Activated CD4-positive, CD25-positive, alpha-beta regulatory T cell treated with anti-CD3 and anti-CD28 coated beads, Interleukin-2, amount 50 U/mL, for 24 hours (primary cell): Measurements from ENCODE around the gene SCCPDH.
"Not testable (repeated sequence)": the region's sequence is repeated elsewhere in the genome, so short reads cannot be mapped to it uniquely, and the experiment has no call there.

Experiments used
- ATAC-seq, 2 donors: fragments of 150-1000 bp; cut with Tn5 transposase; one replicate each; pipeline ENCODE4 v1.10.0; 2021; ENCODE audit warnings: mild to moderate bottlenecking in 1 of 2, moderate library complexity in 1 of 2

SCCPDH gene

DNA sequence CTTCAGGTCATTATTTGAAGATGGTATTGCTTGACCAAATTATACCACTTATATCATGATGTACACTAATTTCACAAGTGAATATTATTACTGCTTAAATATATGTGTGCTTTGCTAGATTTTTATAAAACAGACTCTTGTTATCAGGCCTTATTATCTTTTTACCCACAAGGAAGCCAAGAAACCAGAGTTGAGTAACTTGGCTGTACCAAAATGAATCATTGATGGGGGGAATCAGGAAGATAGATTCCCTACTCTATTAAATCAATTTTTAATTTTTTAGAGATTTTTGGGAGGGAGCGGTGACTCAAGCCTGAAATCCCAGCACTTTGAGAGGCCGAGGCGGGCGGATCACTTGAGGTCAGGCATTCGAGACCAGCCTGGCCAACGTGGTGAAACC, 16.0 kb upstream of the SCCPDH start:
- no peak for ATAC-seq

DNA sequence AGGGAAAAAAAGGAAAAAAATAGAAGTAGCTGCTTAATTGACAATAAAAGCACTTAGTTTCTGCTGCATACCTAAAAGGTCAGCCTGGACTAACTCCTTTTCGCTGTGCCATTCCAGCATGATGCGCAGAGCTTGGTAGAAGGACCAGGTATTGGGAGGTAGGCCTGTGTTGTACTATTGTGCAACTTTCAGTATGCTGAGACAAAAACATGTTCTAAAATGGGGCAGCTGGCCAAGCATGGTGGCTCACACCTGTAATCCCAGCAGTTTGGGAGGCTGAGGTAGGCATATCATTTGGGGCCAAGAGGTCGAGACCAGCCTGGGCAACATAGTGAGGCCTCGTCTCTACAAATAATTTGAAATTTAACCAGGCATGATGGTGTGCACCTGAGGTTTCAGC, 15.0 kb upstream of the SCCPDH start:
- no peak for ATAC-seq

DNA sequence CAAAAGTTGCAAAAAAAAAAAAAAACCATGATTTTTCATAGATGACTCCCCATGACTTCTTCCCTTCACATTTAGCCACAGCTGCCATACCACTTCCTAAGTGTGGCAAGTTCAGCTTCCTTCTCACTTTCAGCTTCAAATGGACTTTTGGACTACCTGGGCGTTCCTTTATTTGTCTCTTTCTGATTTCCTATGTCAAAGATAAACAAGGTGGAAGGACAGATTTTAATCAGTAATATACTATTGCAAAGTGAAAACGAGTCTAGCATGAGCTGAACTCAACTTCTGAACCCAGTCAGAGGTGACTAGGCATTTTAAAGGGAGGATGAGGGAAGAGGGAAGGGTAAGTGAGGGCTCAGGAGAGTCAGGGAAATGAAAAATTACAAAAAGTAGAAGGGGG, 14.4 kb upstream of the SCCPDH start:
- ATAC-seq = no peak

DNA sequence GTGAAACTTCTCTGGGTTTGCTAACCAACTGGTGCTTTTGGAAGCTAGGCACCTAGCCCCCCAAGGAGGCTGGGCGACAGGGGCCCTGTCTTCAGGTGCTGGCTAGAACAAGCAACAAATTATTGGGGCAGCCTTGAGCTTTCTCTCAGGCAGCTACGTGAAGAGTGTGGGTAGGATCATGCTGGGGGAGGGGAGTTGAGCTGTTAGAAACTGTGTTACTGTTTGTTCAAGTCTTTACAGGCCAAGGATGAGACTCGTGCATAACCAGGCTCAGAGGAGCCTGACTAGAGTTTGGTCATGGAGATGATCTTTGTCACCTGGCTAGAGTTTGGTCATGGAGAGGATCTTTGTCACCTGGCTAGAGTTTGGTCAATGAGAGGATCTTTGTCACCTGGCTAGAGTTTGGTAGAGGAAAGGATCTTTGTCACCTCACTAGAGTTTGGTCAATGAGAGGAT, 12.6 kb upstream of the SCCPDH start:
- no peak for ATAC-seq

DNA sequence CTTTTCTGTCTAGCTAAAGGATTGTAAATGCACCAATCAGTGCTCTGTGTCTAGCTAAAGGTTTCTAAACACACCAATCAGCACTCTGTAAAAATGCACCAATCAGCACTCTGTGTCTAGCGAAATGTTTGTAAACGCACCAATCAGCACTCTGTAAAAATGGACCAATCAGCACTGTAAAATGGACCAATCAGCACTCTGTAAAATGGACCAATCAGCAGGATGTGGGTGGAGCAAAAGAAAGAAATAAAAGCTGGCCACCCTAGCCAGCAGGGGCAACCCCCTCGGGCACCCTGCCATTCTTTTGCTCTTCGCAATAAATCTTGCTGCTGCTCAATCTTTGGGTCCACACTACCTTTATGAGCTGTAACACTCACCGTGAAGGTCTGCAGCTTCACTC, 11.8 kb upstream of the SCCPDH start:
- ATAC-seq = not testable (repeated sequence)

DNA sequence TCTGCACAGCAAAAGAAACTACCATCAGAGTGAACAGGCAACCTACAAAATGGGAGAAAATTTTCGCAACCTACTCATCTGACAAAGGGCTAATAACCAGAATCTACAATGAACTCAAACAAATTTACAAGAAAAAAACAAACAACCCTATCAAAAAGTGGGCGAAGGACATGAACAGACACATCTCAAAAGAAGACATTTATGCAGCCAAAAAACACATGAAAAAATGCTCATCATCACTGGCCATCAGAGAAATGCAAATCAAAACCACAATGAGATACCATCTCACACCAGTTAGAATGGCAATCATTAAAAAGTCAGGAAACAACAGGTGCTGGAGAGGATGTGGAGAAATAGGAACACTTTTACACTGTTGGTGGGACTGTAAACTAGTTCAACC, 4.8 kb upstream of the SCCPDH start:
- ATAC-seq = not testable (repeated sequence)

DNA sequence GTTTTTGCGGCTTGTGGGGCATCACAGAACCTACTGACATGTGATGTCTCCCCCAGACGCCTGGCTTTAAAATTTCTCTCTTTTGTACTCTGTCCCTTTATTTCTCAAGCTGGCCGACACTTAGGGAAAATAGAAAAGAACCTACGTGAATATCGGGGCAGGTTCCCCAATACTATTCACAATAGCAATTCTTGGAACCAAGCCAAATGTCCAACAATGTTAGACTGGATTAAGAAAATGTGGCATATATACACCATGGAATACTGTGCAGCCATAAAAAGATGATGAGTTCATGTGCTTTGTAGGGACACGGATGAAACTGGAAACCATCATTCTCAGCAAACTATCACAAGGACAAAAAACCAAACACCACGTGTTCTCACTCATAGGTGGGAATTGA, 3.4 kb upstream of the SCCPDH start:
- ATAC-seq = not testable (repeated sequence)

DNA sequence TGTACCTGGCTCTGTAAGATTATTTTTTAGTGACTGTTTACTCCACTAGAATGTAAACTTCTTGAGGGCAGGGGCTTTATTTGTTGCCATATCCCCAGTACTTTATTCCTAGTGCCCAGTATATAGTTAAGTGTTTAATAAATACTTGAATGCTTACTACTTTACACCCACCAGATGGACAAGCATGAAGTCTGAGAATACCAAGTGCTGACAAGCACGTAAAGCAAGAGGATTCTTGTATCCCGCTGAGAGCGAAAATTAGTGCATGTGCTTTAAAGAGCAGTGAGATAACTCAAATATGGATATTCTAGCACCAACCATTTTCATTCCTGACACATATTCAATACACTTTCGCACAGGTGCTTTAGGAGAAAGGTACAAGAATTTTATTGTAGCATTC, 1.5 kb upstream of the SCCPDH start:
- ATAC-seq = no peak

DNA sequence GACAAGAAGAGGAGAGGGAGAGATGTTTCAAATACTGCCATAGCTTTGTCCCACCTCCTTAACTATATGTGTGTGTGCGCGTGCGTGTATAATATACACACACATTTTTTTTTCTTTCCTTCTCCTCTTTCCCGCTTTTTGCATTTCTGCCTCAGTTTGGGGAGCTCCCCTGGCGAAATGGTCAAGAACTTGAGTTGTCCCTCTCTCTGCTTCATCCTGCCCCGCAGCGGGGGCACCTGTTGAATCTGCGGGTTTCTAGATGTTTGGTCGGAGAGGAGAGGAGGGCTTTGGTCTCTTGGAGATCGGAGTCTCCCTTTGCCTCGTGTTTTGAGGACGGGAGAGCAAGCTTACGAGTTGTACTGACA, 504 bp downstream of the SCCPDH start:
- no peak for ATAC-seq

DNA sequence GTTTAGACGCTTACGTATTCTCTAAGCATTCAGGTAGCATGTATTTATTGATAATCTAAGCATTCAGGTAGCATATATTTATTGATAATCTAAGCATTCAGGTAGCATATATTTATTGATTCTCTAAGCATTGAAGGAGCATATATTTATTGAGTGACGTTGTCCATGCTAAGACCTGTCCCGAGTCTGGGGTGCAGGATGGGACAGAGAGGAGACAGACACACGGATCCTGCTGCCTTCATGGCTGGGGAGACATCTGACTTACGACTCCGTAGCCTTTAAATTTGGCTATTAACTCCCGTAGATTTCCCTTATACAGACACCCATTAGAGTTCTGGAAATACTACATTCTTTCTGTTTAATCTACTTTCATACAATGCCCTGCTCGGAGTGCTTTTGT, 982 bp downstream of the SCCPDH start:
- ATAC-seq = no peak

DNA sequence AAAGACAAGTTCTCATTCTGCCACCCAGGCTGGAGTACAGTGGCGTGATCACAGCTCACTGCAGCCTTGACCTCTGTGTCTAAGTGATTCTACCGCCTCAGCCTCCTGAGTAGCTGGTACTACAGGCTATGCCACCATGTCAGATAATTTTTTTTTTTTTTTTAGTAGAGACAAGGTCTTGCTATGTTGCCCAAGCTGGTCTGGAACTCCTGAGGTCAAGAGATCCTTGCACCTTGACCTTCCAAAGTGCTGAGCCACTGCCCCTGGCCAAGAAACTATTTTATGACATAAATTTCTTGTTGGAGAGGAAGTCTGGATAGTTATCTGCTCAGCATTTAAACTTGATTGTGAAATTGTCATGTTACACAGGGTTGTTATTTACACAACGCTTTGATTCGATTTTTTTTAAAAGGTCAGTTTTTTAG, 2.1 kb downstream of the SCCPDH start:
- ATAC-seq = no peak

DNA sequence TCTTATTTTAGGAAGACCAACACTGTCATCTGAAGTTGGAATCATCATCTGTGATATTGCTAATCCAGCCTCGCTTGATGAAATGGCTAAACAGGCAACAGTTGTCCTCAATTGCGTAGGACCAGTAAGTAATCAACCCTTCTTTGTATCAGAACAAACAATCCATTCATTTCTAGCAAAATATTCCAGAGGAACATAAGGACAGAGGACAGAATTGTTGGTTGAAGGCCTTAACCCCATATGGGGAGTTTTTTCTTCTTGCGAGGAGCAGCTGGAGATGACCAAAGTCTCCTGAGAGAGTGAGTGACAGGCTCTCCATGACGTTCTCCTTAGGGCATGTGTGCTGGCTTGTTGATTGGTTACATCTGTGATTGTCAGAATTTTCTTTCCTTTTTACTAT, 2.7 kb downstream of the SCCPDH start:
- no peak for ATAC-seq

DNA sequence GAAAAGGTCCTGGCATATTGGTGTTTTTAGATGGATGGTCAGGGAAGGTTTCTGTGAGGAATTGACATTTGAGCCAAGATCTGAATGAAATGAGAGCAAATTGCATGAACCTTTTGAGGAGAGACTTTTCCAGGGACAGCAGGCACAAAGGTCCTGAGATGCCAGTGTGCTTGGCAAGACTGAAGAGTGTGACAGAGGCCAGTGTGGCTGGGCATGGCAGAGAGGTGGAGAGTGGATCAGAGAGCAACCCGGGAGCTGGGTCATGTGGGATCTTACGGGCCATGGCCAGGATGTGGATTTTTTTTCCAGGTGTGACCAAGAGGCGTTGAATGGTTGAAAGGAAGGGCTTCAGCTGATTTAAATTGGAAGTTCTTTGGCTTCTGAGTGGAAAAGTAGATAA, 3.4 kb downstream of the SCCPDH start:
- no peak for ATAC-seq

DNA sequence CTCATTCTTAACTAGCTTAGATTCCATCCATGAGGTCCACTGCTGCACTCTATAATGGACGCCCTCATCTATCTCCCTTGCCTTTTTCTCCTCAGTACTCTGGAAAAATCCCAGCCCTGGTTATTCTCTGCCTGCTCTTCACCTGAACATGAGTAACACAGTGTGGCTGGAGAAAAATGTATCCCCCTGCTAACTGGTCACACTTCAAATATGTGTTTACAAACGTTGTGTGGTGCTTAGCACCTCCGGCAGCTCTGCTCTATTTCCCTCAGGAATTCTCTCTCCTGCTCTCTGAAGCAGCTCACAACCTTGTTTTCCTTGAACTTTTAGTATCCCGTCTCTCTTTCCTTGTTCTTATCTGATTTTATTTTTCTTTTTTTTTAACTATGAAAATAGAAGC, 4.1 kb downstream of the SCCPDH start:
- ATAC-seq = no peak

DNA sequence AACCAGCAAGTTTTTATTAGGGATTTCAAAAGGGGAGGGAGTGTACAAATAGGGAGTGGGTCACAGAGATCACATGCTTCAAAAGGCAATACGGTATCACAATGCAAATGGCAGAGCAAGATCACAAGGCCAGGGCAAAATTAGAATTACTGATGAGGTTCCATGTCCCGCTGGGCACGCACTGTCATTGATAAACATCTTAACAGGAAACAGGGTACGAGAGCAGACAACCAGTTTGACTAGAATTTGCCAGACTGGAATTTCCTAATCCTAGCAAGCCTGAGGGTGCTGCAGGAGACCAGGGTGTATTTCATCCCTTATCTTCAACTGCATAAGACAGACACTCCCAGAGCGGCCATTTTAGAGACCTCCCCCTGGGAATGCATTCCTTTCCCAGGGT, 4.8 kb downstream of the SCCPDH start:
- ATAC-seq = not testable (repeated sequence)

DNA sequence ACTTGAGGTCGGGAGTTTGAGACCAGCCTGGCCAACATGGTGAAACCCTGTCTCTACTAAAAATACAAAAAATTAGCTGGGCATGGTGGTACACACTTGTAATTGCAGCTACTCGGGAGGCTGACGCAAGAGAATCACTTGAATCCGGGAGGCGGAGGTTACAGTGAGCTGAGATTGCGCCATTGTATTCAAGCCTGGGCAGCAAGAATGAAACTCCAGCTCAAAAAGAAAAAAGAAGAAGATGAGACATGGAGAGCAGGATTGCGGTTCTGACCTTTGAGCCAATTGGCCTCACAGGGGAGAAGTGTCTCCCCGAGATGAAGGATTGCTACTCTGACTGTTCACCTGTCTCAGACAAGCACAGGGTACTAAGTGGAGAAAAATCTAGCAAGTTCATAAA, 6.6 kb downstream of the SCCPDH start:
- ATAC-seq = no peak

DNA sequence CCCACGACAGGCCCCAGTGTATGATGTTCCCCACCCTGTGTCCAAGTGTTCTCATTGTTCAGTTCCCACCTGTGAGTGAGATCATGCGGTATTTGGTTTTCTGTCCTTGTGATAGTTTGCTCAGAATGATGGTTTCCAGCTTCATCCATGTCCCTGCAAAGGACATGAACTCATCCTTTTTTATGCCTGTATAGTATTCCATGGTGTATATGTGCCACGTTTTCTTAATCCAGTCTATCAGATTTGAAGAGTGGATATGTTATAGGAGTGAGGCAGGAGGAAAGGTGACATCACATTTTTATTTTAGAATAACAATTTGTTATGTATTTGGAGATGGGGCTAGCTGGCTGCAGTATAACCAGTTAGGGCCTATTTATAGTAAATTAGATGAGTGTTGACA, 7.7 kb downstream of the SCCPDH start:
- ATAC-seq = not testable (repeated sequence)

DNA sequence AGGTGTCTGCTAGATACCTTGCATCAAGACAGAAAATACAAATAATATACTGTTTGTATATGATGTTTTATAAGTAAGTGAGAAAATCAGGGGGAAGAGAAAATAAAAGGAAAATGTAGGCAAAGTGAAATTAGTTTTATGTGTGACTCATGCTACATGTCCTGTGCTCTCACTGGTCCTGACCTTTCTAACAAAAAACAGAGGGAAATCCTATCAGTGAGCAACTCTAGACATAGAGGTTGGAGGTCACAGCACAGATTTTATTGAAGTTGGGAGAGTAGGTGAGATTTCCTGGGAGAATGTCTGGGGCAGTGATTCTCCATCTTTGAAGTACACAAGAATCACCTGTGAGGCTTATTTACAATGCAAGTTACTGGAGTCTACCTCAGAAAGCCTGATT, 9.5 kb downstream of the SCCPDH start:
- ATAC-seq = no peak

DNA sequence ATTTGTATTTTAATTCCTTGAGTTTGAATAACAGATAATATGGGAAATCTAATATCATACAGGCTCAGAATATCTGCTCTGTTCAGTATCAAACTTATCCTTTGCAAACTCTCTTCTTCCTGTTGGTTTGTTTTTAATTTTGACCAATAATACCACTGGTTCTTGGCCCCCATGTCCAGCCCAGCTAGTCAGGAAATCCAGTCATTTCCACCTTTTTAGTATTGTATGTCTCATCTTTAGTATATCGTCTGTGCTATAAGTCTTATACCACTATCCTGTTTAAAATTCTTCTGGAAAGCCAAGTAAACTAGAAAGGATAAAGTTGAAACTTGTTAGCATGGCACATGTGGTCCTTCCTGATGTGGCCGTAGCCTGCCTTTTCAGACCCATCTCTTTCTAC, 10.7 kb downstream of the SCCPDH start:
- no peak for ATAC-seq

DNA sequence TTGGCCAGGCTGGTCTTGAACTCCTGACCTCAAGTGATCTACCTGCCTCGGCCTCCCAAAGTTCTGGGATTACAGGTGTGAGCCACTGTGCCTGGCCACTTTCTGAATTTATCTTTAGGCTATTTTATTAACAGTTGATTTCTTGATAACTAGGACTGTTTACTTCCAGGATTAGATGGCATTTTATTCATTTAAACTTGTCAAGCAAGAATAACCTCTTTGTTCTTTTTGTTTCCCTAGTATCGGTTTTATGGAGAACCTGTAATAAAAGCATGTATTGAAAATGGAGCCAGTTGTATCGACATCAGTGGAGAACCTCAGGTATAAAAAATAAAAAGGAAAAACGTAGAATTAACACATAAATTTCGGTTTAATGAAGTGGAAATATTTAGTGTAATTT, 11.5 kb downstream of the SCCPDH start:
- no peak for ATAC-seq

DNA sequence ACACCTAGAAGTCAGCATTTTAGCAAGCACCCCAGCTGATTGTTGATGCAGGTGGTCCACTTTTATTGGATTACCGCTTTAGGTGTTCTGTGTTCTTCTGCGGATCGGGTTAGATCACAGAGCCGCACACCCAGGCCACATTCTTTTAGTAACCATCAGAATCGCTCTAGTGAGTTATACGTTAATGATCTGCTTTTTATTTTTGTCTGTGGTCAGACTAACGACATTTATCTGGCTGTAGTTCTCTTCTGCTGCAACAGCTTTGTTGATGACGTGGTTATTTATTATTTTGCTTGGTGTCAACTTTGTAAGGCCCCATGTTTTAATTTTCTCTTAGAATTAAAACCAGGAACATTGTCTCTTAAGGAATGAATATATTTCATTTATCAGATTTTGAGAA, 18.2 kb downstream of the SCCPDH start:
- ATAC-seq = no peak

DNA sequence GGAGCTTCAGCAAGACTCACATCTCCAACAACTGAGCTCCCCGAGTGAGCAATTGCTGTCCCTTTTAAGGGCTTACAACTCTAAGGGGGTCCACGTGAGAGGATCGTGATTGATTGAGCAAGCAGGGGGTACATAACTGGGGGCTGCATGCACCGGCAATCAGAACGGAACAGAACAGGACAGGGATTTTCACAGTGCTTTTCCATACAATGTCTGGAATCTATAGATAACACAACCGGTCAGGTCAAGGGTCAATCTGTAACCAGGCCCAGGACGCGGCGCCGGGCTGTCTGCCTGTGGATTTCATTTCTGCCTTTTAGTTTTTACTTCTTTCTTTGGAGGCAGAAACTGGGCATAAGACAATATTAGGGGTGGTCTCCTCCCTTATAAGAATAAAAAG, 21.9 kb downstream of the SCCPDH start:
- ATAC-seq = not testable (repeated sequence)

DNA sequence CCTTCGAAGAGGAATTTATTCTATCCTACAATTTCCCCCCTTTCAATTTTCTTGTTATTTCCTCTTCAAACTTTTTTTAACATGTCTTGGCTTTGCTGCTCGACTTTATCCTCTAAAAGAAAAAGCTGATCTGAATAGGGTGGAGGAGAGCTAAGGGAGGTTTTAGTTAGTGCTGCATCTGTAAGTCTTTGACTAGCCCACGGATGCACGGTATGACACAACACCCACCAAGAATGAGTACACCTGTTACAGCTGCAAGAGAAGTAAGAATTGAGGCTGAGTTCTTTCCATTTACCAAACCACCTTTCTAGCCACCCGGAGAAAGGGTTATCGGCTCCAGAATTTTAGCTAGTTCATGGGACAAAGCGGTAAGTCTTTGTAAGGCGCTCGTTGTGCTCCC, 23.8 kb downstream of the SCCPDH start:
- ATAC-seq = no peak

DNA sequence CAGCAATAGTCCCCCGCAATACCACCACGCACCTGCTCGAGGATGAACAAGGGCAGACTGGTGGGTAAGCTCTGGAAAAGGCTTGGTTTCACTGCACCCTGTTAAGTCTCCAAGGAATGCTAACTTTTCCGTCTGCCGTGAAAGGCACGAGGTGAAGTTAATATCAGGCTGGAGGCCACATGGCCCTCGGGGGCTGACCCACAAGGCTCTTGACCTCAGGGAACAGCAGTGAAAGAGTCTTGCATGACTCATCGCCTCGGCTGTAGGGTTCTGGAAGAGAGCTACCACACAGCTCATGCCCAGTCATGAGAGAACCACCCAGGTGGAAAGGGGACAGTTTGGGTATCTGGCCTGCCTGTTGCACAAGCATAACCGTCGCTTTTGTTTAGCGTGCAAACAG, 24.7 kb downstream of the SCCPDH start:
- ATAC-seq = no peak

DNA sequence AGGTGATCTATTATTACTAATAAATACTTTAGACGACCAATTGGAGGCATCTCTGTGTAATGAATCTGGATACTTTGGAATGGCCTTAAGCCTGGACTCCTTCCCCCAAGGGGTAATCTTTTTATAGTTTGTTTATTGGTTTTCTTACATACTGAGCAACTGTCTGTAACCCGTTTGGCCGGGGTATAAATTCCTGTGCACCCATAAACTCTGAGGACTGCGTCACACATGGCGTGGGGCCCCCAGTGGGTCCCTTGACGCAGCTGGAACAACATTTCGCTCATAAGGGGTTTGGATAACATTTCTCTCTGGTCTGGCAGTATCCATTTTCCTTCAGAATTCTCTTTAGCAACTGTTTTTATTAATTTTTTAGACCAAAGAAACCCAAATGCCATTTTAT, 26.5 kb downstream of the SCCPDH start:
- ATAC-seq = no peak
